Progenitor cell of endocrine pancreas (in vitro differentiated cells): ENCODE data around the gene PACSIN1. TPM values are rescaled to one million over a fixed set of nuclear protein-coding genes. Genes with fewer than 3 reads are reported as not detected.

ENCODE experiments used
- DNase-seq: peaks from one replicate; pipeline ENCODE4 v3.0.0; 2021; ENCODE audit warnings: low spot score; ENCODE audit not compliant: unreplicated experiment
- H3K27ac Mint-ChIP-seq: 2 replicates; pipeline ENCODE4 v1.8.0; 2021; ENCODE audit warnings: mild to moderate bottlenecking, moderate library complexity, mixed read lengths
- H3K27me3 Mint-ChIP-seq: 2 replicates; pipeline ENCODE4 v1.8.0; 2021; ENCODE audit warnings: mixed read lengths
- H3K36me3 Mint-ChIP-seq: 2 replicates; pipeline ENCODE4 v1.8.0; 2022; ENCODE audit warnings: mixed read lengths; ENCODE audit not compliant: insufficient read depth
- H3K4me1 Mint-ChIP-seq: 2 replicates; pipeline ENCODE4 v1.8.0; 2021; ENCODE audit warnings: low read depth, mixed read lengths
- H3K4me3 Mint-ChIP-seq: 2 replicates; pipeline ENCODE4 v1.8.0; 2021; ENCODE audit warnings: low read depth, mild to moderate bottlenecking, moderate library complexity, mixed read lengths
- H3K9me3 Mint-ChIP-seq: 2 replicates; pipeline ENCODE4 v1.8.0; 2021; ENCODE audit warnings: low read depth, mixed read lengths
- CTCF ChIP-seq: fragments of 200-600 bp; sonication (generic); IDR thresholded peaks from one replicate; pipeline ENCODE4 v1.5.0; 2021; ENCODE audit warnings: antibody characterized with exemption, mild to moderate bottlenecking; ENCODE audit not compliant: unreplicated experiment
- total RNA-seq: library from RNA; stranded (reverse); gene quantifications from 2 replicates; pipeline ENCODE4 v1.2.1, GENCODE V29; 2021

PACSIN1 gene
- total RNA-seq, 1 donor from 2014 or later, result 0.72 TPM

- no peak for DNase-seq
- Mint-ChIP-seq H3K9me3 (peaks cover 4% of the 10 kb centered on the region), H3K27ac (no peak overlapping the region), H3K4me3 (no peak overlapping the region), H3K4me1 (peaks cover 3% of the 10 kb centered on the region), H3K36me3 (peaks cover 1% of the 10 kb centered on the region), H3K27me3 (peaks cover 40% of the 10 kb centered on the region)
- TF ChIP-seq CTCF, result no peak
Observed at GRCh38 chr6:34511915-34512737, 46.2 kb downstream of the PACSIN1 start.

- Mint-ChIP-seq H3K4me3 (no peak overlapping the region), H3K27me3 (peaks cover 44% of the 10 kb centered on the region), H3K4me1 (peaks cover 3% of the 10 kb centered on the region), H3K36me3 (peaks cover 1% of the 10 kb centered on the region), H3K27ac (no peak overlapping the region), H3K9me3 (peaks cover 4% of the 10 kb centered on the region)
- no peak for TF ChIP-seq CTCF
- no peak for DNase-seq
Observed at GRCh38 chr6:34512738-34513115, 46.9 kb downstream of the PACSIN1 start.

- H3K4me3 Mint-ChIP-seq, result no peak overlapping the region
- H3K27me3 Mint-ChIP-seq, result peaks cover 46% of the 10 kb centered on the region
- DNase-seq, result no peak
- no peak overlapping the region for H3K27ac Mint-ChIP-seq
- peaks cover 3% of the 10 kb centered on the region for H3K4me1 Mint-ChIP-seq
- peaks cover 1% of the 10 kb centered on the region for H3K36me3 Mint-ChIP-seq
- peaks cover 4% of the 10 kb centered on the region for H3K9me3 Mint-ChIP-seq
- TF ChIP-seq CTCF, result no peak
Observed at GRCh38 chr6:34513646-34514045, 47.8 kb downstream of the PACSIN1 start.

- Mint-ChIP-seq H3K4me3 (no peak overlapping the region), H3K27me3 (peaks cover 49% of the 10 kb centered on the region), H3K4me1 (peaks cover 3% of the 10 kb centered on the region), H3K9me3 (peaks cover 4% of the 10 kb centered on the region), H3K27ac (no peak overlapping the region), H3K36me3 (peaks cover 1% of the 10 kb centered on the region)
- TF ChIP-seq CTCF, result no peak
- no peak for DNase-seq
Observed at GRCh38 chr6:34514112-34514511, 48.2 kb downstream of the PACSIN1 start.

- Mint-ChIP-seq H3K4me3 (peak overlapping the region; percentile 10), H3K36me3 (peaks cover 1% of the 10 kb centered on the region), H3K9me3 (peaks cover 4% of the 10 kb centered on the region), H3K27me3 (peaks cover 49% of the 10 kb centered on the region), H3K4me1 (peaks cover 3% of the 10 kb centered on the region), H3K27ac (no peak overlapping the region)
- TF ChIP-seq CTCF, result no peak
- DNase-seq, result no peak
Observed at GRCh38 chr6:34514593-34515472, 49.0 kb downstream of the PACSIN1 start.
